Neural progenitor cell (in vitro differentiated cells): ENCODE measurements around the gene RPS6KA2.

Source experiments
- CTCF ChIP-seq: fragments of 200-600 bp; sonication (generic); IDR thresholded peaks from 2 replicates; pipeline ENCODE4 v1.5.1; 2017; ENCODE audit warnings: antibody characterized with exemption, mild to moderate bottlenecking
- EZH2phosphoT487 ChIP-seq: fragments of 200-600 bp; sonication (generic); IDR thresholded peaks from 2 replicates; pipeline ENCODE4 v1.6.1; 2017; ENCODE audit warnings: antibody characterized with exemption

- TF ChIP-seq CTCF (no peak), EZH2phosphoT487 (no peak)
Measured at GRCh38 chr6:166662690-166663089, 35.6 kb upstream of the RPS6KA2 start.
